Hematopoietic multipotent progenitor cell treated with erythropoietin and hydrocortisone succinate and interleukin-3 and kit ligand, for 15 days (in vitro differentiated cells): ENCODE results near the gene DYRK2.

ENCODE experiments used
- DNase-seq: peaks from one replicate; pipeline ENCODE4 v3.0.0-alpha.2; 2015; ENCODE audit warnings: low spot score

DYRK2 gene

GRCh38 chr12:67705394-67706370, 57.1 kb downstream of the DYRK2 start:
- no peak for DNase-seq

GRCh38 chr12:67709367-67709954, 60.9 kb downstream of the DYRK2 start:
- no peak for DNase-seq

GRCh38 chr12:67710582-67710981, 62.0 kb downstream of the DYRK2 start:
- DNase-seq, result no peak

- no peak for DNase-seq
Observed at GRCh38 chr12:67712011-67712410, 63.5 kb downstream of the DYRK2 start.

- DNase-seq, result no peak
Observed at GRCh38 chr12:67714648-67715047, 66.1 kb downstream of the DYRK2 start.
